T-helper 17 cell (primary cell): ENCODE results near the gene SNTN. TPM values are rescaled to one million over a fixed set of nuclear protein-coding genes. Genes with fewer than 3 reads are reported as not detected.

ENCODE experiments used
- ATAC-seq: fragments of 150-1000 bp; cut with Tn5 transposase; 2 replicates; pipeline ENCODE4 v1.10.0; 2021; ENCODE audit warnings: mild to moderate bottlenecking, moderate library complexity
- DNase-seq, 3 donors: peaks; one replicate each; pipeline versions ENCODE4 v3.0.0 to v3.0.0-alpha.2; 2020 to 2021
- H3K9me3 ChIP-seq: one replicate; pipeline ENCODE4 v1.7.0; 2013; ENCODE audit warnings: low read length, mild to moderate bottlenecking; ENCODE audit not compliant: control insufficient read depth, poor library complexity, severe bottlenecking
- H3K27ac Mint-ChIP-seq: one replicate; pipeline ENCODE4 v1.8.0; 2022; ENCODE audit warnings: mild to moderate bottlenecking, moderate library complexity, mixed read lengths
- H3K27me3 Mint-ChIP-seq: one replicate; pipeline ENCODE4 v1.8.0; 2022; ENCODE audit warnings: mixed read lengths
- H3K36me3 Mint-ChIP-seq: one replicate; pipeline ENCODE4 v1.8.0; 2022; ENCODE audit warnings: low read depth, mixed read lengths
- H3K4me1 Mint-ChIP-seq: one replicate; pipeline ENCODE4 v1.8.0; 2022; ENCODE audit warnings: mild to moderate bottlenecking, mixed read lengths
- H3K4me3 Mint-ChIP-seq: one replicate; pipeline ENCODE4 v1.8.0; 2022; ENCODE audit warnings: mild to moderate bottlenecking, moderate library complexity, mixed read lengths
- total RNA-seq, 4 donors: library from RNA in 2 of 4; stranded (reverse) in 2 of 4; gene quantifications; one replicate each; pipeline ENCODE4 v1.2.3 and lab custom pipeline; 2022 to 2026

Gene SNTN
- total RNA-seq, 2 donors from 2014 or later: not detected

DNA sequence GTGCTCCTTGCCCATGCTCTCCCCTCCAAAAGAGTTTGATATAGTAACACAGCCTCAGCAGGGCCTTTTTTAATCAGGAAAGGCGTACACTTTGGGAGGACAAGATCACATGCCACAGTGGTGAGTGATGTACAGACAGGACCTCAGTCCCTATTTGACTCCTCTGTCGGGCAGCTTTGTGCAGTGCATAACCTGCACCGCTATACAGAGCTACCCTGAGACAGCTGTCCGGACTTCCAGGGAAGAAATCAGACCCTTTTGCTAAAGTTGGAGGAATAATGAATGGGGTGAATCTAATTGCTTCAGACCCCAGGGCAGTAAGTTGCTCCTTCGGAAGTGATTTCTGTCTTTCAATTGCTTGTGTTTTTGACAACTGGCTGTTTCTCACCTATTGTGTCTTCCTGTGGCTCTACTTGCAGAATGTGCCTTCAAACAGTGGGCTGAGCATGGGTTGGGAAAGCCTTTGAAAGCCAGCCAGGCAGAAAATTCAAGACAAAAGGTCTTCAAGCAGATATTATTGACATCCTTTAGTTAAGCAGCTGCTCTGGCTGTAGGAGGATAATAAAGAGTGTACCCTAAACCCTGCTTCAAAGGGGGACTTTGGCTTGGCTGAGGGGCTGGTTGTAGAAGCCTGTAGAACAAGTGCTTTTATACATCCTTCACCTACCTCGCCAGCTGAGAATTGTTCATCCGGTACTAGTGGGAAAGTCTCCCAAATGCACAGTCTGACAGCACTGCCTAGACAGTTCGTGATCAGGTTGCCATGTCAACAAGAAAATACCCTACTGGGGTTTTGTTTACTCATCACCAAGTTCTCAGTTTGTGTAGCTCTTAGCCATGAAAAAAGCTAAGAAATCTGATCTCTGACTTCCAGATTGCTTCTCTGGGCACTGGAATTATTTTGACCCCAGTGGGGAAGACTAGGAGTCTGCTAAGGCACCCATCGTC is 35.1 kb downstream of the SNTN start:
- DNase-seq: no peak
- no peaks in the 10 kb centered on the region for H3K9me3 ChIP-seq
- no peaks in the 10 kb centered on the region for H3K36me3 Mint-ChIP-seq
- peaks cover 12% of the 10 kb centered on the region for H3K27me3 Mint-ChIP-seq
- no peak overlapping the region for H3K4me3 Mint-ChIP-seq
- no peak for ATAC-seq
- H3K27ac Mint-ChIP-seq: no peak overlapping the region
- no peaks in the 10 kb centered on the region for H3K4me1 Mint-ChIP-seq

DNA sequence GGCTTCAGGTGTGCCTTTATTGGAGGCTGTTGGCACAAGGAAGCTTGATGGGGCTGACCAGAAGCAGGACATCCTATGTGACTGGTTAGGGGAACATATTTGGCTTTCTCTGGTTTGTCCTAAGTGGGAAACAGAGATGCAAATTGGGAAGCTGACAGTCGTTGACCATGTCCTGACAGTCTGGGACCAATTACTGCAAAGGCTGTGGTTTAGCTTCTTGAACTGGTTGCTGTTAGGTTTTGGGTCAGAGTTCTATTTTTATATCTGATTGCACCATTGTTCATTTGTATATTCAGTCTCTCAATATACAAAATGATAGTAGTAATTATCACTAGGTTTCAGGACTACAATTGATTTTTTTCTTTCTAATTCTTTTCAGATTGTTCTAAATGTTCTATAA is 36.8 kb downstream of the SNTN start:
- H3K27me3 Mint-ChIP-seq: peaks cover 12% of the 10 kb centered on the region
- no peaks in the 10 kb centered on the region for H3K36me3 Mint-ChIP-seq
- DNase-seq: no peak
- H3K9me3 ChIP-seq: no peaks in the 10 kb centered on the region
- H3K4me3 Mint-ChIP-seq: no peak overlapping the region
- no peaks in the 10 kb centered on the region for H3K4me1 Mint-ChIP-seq
- no peak for ATAC-seq
- H3K27ac Mint-ChIP-seq: no peak overlapping the region

DNA sequence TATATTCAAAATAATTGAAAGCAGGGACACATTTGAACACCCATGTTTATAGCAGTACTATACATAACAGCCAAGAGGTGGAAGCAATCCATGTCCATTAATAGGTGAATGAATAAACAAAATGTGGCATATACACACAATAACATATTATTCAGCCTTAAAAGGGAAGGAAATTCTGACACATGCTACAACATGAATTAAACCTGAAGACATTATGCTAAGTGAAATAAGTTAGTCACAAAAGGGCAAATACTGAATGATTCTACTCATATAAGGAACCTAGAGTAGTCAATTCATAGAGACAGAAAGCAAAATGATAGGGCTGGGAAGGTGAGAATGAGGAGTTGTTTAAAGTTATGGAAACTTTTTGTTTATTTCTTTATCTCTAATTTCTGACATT is 40.9 kb downstream of the SNTN start:
- no peak for DNase-seq
- Mint-ChIP-seq H3K4me1 (no peaks in the 10 kb centered on the region), H3K27me3 (no peaks in the 10 kb centered on the region), H3K36me3 (no peaks in the 10 kb centered on the region), H3K4me3 (no peak overlapping the region), H3K27ac (no peak overlapping the region)
- ATAC-seq: no peak
- no peaks in the 10 kb centered on the region for H3K9me3 ChIP-seq

DNA sequence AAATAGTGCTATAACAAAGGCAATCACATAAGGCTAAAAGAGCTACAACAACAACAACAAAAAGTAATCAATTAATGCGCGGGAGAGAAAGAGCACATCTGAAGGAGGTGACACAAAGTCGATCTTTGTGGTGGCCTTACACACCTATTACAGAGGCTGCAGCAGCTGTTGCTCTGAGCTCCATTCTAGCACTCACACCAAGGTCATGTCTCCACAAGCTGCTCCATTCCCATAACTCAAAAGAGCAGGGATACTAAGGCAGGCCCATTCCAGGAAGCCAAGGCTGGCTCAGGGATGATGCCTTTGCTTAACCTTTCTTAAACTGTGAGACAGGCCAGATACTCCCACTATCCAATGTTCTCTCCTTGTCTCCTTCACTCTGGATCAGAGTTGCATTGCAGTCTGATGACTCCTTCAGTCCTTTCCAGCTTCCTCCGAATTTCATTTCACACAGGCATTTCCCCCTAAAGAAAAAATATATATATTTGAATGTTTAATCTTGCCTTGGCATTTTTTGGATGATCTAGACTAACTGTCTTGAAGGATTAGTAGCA is 52.7 kb downstream of the SNTN start:
- no peaks in the 10 kb centered on the region for H3K27me3 Mint-ChIP-seq

DNA sequence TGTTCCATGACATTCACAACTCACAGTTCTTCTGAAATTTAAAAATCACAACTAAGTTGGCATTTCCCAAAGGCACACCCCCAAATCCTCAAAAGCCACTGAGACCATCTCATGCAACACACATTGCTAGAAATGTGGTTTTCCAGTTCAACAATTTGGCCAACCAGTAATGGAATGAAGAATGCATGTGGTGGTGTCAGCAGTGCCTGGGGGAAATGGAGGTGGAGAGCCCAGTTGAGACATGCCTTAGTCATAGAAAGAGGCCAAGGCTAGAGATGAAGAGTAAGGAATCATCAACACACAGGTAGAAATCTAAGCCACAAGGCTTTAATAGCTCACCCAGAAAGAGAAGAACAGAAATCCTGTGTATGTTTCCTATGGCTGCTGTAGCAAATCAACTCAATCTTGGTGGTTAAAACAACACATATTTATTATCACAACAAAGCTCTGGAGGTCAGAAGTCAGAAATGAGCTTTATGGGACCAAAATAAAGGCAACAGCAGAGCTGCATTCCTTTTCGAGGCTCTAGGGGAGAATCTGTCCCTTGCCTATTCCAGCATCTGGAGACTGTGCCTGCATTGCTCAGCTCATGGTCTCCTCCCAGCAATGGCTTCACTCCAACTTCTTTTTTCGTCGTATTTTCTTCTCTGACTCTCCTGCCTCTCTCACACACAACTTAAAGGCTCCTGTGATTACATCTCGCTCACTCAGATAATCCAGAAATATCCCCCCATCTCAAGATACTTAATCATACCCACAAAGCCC is 54.0 kb downstream of the SNTN start:
- Mint-ChIP-seq H3K36me3 (no peaks in the 10 kb centered on the region), H3K4me1 (no peaks in the 10 kb centered on the region), H3K27ac (no peak overlapping the region), H3K27me3 (no peaks in the 10 kb centered on the region), H3K4me3 (no peak overlapping the region)
- no peak for DNase-seq
- no peaks in the 10 kb centered on the region for H3K9me3 ChIP-seq
- ATAC-seq: no peak

More for the DNA sequence above, 52.7 kb downstream of the SNTN start:
- Mint-ChIP-seq H3K27ac (no peak overlapping the region), H3K4me1 (no peaks in the 10 kb centered on the region), H3K4me3 (no peak overlapping the region), H3K36me3 (no peaks in the 10 kb centered on the region)
- no peak for DNase-seq
- no peaks in the 10 kb centered on the region for H3K9me3 ChIP-seq
- no peak for ATAC-seq

DNA sequence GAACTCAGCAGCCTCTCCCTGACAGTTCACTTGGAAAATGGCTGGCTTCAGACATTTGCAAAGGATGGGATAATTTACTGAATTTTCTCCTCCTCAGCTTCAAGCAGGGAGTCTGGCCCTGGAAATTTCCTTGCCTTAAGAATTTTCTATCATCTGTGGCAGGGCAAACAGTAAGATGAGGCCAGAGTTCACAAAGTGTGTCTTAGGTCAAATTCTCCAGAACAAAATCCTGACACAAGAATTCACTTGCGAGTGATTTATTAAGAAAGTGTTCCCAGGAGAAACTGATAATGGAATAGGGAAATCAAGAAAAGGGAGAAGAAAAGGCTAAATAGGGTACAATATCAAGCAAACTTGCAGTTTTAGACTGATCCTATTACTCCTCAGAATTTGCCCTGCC is 55.3 kb downstream of the SNTN start:
- no peaks in the 10 kb centered on the region for H3K4me1 Mint-ChIP-seq
- no peaks in the 10 kb centered on the region for H3K27me3 Mint-ChIP-seq
- no peak overlapping the region for H3K4me3 Mint-ChIP-seq
- H3K9me3 ChIP-seq: no peaks in the 10 kb centered on the region
- H3K36me3 Mint-ChIP-seq: no peaks in the 10 kb centered on the region
- DNase-seq (no peak), ATAC-seq (no peak)
- no peak overlapping the region for H3K27ac Mint-ChIP-seq

DNA sequence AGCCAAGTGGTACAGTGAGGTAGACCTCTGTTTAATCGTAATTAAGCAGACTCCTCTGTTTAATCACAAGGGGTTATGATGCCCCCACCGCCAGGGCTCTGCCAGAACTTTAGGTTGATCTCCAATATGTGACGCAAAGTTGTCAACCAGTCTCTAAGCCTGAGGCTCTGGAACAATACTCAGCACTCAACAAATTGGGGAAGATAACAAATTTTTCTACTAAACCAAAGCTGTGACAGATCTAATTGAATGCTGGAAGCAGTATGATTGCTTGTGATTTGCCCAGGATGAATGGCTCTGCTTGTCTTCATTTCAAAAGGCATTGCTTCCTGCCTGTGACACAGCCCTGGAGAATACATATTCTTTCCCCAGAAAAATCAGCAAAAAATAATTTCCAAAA is 57.1 kb downstream of the SNTN start:
- Mint-ChIP-seq H3K4me1 (no peaks in the 10 kb centered on the region), H3K27ac (no peak overlapping the region), H3K36me3 (no peaks in the 10 kb centered on the region), H3K4me3 (no peak overlapping the region), H3K27me3 (no peaks in the 10 kb centered on the region)
- no peaks in the 10 kb centered on the region for H3K9me3 ChIP-seq
- DNase-seq (no peak), ATAC-seq (no peak)

Other genes starting within 250 kb of the SNTN start
- gene C3orf49, start 166.6 kb downstream of the SNTN start, total RNA-seq: not detected
- gene THOC7, start 211.1 kb downstream of the SNTN start, total RNA-seq: 10 to 100 TPM; 29.9 to 36.6 TPM
- gene ATXN7, start 211.2 kb downstream of the SNTN start, total RNA-seq: 100 to 1,000 TPM; 165 to 205 TPM